HepG2 (cell line): ENCODE results near the gene L2HGDH. TPM values are rescaled to one million over a fixed set of nuclear protein-coding genes. Genes with fewer than 3 reads are reported as not detected.

Source experiments
- ATAC-seq: fragments of 200-7000 bp; cut with Tn5 transposase; 3 replicates; pipeline ENCODE4 v1.9.1; 2020; ENCODE audit warnings: mild to moderate bottlenecking, moderate library complexity
- Bru-seq: library from RNA; stranded (reverse); fragments of 400-500 nt; gene quantifications from one replicate; lab custom pipeline; 2021; lab: Mats Ljungman, UMichigan
- BruChase-seq, 2 experiments: library from RNA; stranded (reverse); fragments of 400-500 nt; gene quantifications; one replicate each; lab custom pipeline; 2021; lab: Mats Ljungman, UMichigan
- BruUV-seq: library from RNA; stranded (reverse); fragments of 400-500 nt; replicated peaks from 2 replicates; lab custom pipeline; 2021; lab: Mats Ljungman, UMichigan
- CTCF ChIA-PET: fragments of 300-600 bp; formaldehyde crosslinking; extraction: SDS; loops from one replicate; lab custom pipeline; 2021; ENCODE audit warnings: low total read pairs, inconsistent platforms, low intra/inter-chr PET ratio; lab: Yijun Ruan, JAX
- POLR2A ChIA-PET: fragments of 350-600 bp; sonication (Branson Sonifier 250); formaldehyde crosslinking; loops from one replicate; lab custom pipeline; 2020; ENCODE audit warnings: antibody characterized with exemption, inconsistent platforms; lab: Yijun Ruan, JAX
- DNase-seq: peaks from one replicate; pipeline ENCODE4 v3.0.0-alpha.2; 2015; ENCODE audit warnings: low spot score
- FAIRE-seq: peaks from 3 replicates; lab custom pipeline; 2011; peaks lifted over from hg19 to GRCh38; lab: Jason Lieb, UNC
- H2AFZ ChIP-seq: one replicate; pipeline ENCODE4 v1.6.1; 2011; ENCODE audit warnings: low read length, inconsistent platforms
- H3K27ac ChIP-seq: fragments of 300-600 bp; 3 replicates; pipeline ENCODE4 v1.8.0; 2011; ENCODE audit warnings: mixed run types, mild to moderate bottlenecking, mixed read lengths, low read length, inconsistent platforms; ENCODE audit not compliant: insufficient read depth; ENCODE audit errors: extremely low read length
- H3K27me3 ChIP-seq, 2 experiments: fragments of 200-600 bp in 1 of 2; 2 replicates in 1 of 2; 3 replicates in 1 of 2; pipeline versions ENCODE4 v1.6.0 to v1.8.0; 2011; ENCODE audit warnings: low read length in 2 of 2, mild to moderate bottlenecking in 2 of 2, moderate library complexity in 2 of 2, inconsistent platforms in 1 of 2; ENCODE audit not compliant: insufficient read depth in 2 of 2, control insufficient read depth in 1 of 2
- H3K36me3 ChIP-seq, 2 experiments: fragments of 200-600 bp in 1 of 2; replicated peaks in 1 of 2; 2 replicates in 1 of 2; 3 replicates in 1 of 2; pipeline versions ENCODE4 v1.5.1 to v1.8.0; 2011; ENCODE audit warnings: low read length in 2 of 2, inconsistent platforms in 1 of 2; ENCODE audit not compliant: insufficient read depth in 2 of 2, control insufficient read depth in 1 of 2
- H3K4me1 ChIP-seq: 2 replicates; pipeline ENCODE4 v1.5.1; 2012; ENCODE audit warnings: low read length, inconsistent platforms; ENCODE audit not compliant: insufficient read depth
- H3K4me2 ChIP-seq: 2 replicates; pipeline ENCODE4 v1.6.0; 2011; ENCODE audit warnings: low read depth, low read length, inconsistent platforms
- H3K4me3 ChIP-seq, 3 experiments: fragments of 200-600 bp in 1 of 3; sonication (generic), shearing (Covaris generic) in 1 of 3; replicated peaks in 1 of 3; 2 replicates each; pipeline ENCODE4 v1.5.1; 2011 to 2016; ENCODE audit warnings: low read length in 3 of 3, inconsistent platforms in 2 of 3, low read depth in 2 of 3, mild to moderate bottlenecking in 2 of 3, control low read depth in 1 of 3, mixed read lengths in 1 of 3; ENCODE audit not compliant: insufficient read depth in 1 of 3
- H3K79me2 ChIP-seq: one replicate; pipeline ENCODE4 v1.6.1; 2011; ENCODE audit warnings: low read length, inconsistent platforms; ENCODE audit not compliant: insufficient read depth
- H3K9ac ChIP-seq: 2 replicates; pipeline ENCODE4 v1.6.0; 2011; ENCODE audit warnings: mild to moderate bottlenecking, low read depth, low read length, inconsistent platforms; ENCODE audit not compliant: insufficient read depth
- H3K9me3 ChIP-seq: 2 replicates; pipeline ENCODE4 v1.5.1; 2012; ENCODE audit warnings: mild to moderate bottlenecking, low read length
- H4K20me1 ChIP-seq: 2 replicates; pipeline ENCODE4 v1.6.0; 2011; ENCODE audit warnings: inconsistent platforms, mild to moderate bottlenecking, low read length, moderate library complexity; ENCODE audit not compliant: insufficient read depth
- ATRX ChIP-seq: sonication (generic); formaldehyde crosslinking; IDR thresholded peaks from 2 replicates; pipeline ENCODE4 v1.4.0; 2020; ENCODE audit warnings: missing genetic modification reagents, borderline replicate concordance
- ELF4 ChIP-seq: sonication (generic); formaldehyde crosslinking; IDR thresholded peaks from 2 replicates; pipeline ENCODE4 v1.5.0; 2020; ENCODE audit warnings: missing genetic modification reagents, mild to moderate bottlenecking, moderate library complexity, borderline replicate concordance
- GTF2F1 ChIP-seq: fragments of 150-350 bp; IDR thresholded peaks from 2 replicates; pipeline ENCODE4 v1.6.1; 2014; ENCODE audit warnings: low read length
- MAF1 ChIP-seq: sonication (generic); formaldehyde crosslinking; IDR thresholded peaks from 2 replicates; pipeline ENCODE4 v1.5.0; 2020; ENCODE audit warnings: missing genetic modification reagents, borderline replicate concordance
- MAFK ChIP-seq, 2 experiments: IDR thresholded peaks in 1 of 2; conservative IDR thresholded peaks in 1 of 2; 2 replicates each; pipeline ENCODE4 v1.6.1; 2011; ENCODE audit warnings: improper control_type of control experiment in 2 of 2, low read length in 2 of 2
- SP4 ChIP-seq: sonication (generic); formaldehyde crosslinking; IDR thresholded peaks from 2 replicates; pipeline ENCODE4 v1.8.1; 2023; ENCODE audit warnings: mild to moderate bottlenecking, missing genetic modification reagents
- TCF7L2 ChIP-seq: IDR thresholded peaks from 2 replicates; pipeline ENCODE4 v1.6.1; 2011; ENCODE audit warnings: mild to moderate bottlenecking, low read depth, low read length, moderate library complexity
- TP53 ChIP-seq: sonication (generic); formaldehyde crosslinking; conservative IDR thresholded peaks from 2 replicates; pipeline ENCODE4 v1.4.0; 2020; ENCODE audit warnings: missing genetic modification reagents
- ZBTB7A ChIP-seq: sonication (generic); formaldehyde crosslinking; IDR thresholded peaks from 2 replicates; pipeline ENCODE4 v1.8.0; 2022; ENCODE audit warnings: mild to moderate bottlenecking, missing genetic modification reagents
- ZNF567 ChIP-seq: sonication (generic); formaldehyde crosslinking; IDR thresholded peaks from 2 replicates; pipeline ENCODE4 v1.8.1; 2023; ENCODE audit warnings: mild to moderate bottlenecking, missing genetic modification reagents, borderline replicate concordance
- ZNF670 ChIP-seq: sonication (generic); formaldehyde crosslinking; IDR thresholded peaks from 2 replicates; pipeline ENCODE4 v1.8.0; 2022; ENCODE audit warnings: mild to moderate bottlenecking, missing genetic modification reagents, borderline replicate concordance
- ZNF761 ChIP-seq: sonication (generic); formaldehyde crosslinking; conservative IDR thresholded peaks from 2 replicates; pipeline ENCODE4 v1.4.0; 2020; ENCODE audit warnings: mild to moderate bottlenecking, missing genetic modification reagents
- WGBS: methylation state at CpG from one replicate; pipeline ENCODE4 v1.1.6; 2017; ENCODE audit warnings: low lambda C conversion rate; 5-methylcytosine and 5-hydroxymethylcytosine counted together
- in situ Hi-C: cut with HindIII; loops from 2 replicates; pipeline ENCODE4 v1.10.0; 2017; ENCODE audit warnings: low pct_unique_long_range_greater_than_20kb; ENCODE audit not compliant: extremely low pct_ligation_motif_present
- intact Hi-C: fragments of 100-400 bp; cut with micrococcal nuclease; formaldehyde crosslinking; loops from one replicate; pipeline ENCODE4 v1.10.0; 2022; ENCODE audit not compliant: unreplicated experiment
- long read RNA-seq, 2 experiments: library from RNA in 1 of 2; library from polyadenylated mRNA in 1 of 2; stranded (forward) in 1 of 2; unstranded in 1 of 2; transcript quantifications; one replicate each; pipeline ENCODE4 v2.0.0, GENCODE V29; 2019 to 2022
- polyA minus RNA-seq, 3 experiments: library from RNA; depleted of rRNA, polyadenylated mRNA; stranded (reverse); fragments of >200 nt; gene quantifications; 2 replicates each; pipeline ENCODE4 v1.2.3, GENCODE V29; 2011; ENCODE audit warnings: low replicate concordance in 1 of 3
- polyA plus RNA-seq, 8 experiments: library from polyadenylated mRNA; depleted of rRNA in 3 of 8; stranded (reverse) in 7 of 8; unstranded in 1 of 8; fragments of >200 nt; fragmentation: Illumina TruSeq in 4 of 8; extraction: Trizol in 4 of 8; gene quantifications; 2 replicates each; pipeline versions ENCODE4 v1.2.1 to v1.2.3, GENCODE V29; 2011 to 2016; ENCODE audit warnings: low read depth in 4 of 8, missing spikeins in 1 of 8, mixed read lengths in 1 of 8; ENCODE audit not compliant: insufficient read depth in 1 of 8
- total RNA-seq, 5 experiments: library from RNA; depleted of rRNA; stranded (reverse); fragments of >200 nt; fragmentation: Illumina TruSeq; extraction: Trizol; gene quantifications; 2 replicates each; pipeline ENCODE4 v1.2.3, GENCODE V29; 2016; ENCODE audit warnings: low read depth in 1 of 5
- TF ChIP-seq, protein P1 (sequence below): sonication (generic); formaldehyde crosslinking; IDR thresholded peaks from 2 replicates; pipeline ENCODE4 v1.4.0; 2020; ENCODE audit warnings: mild to moderate bottlenecking, missing genetic modification reagents
- TF ChIP-seq, protein P2 (sequence below): sonication (generic); formaldehyde crosslinking; conservative IDR thresholded peaks from 2 replicates; pipeline ENCODE4 v1.8.0; 2022; ENCODE audit warnings: missing genetic modification reagents

Gene L2HGDH
- total RNA-seq (2016; rRNA removed; fragmentation: Illumina TruSeq; extraction: Trizol): 5.0 and 7.4 TPM in 2 replicates
- total RNA-seq (2016; cell fraction: cytosol; rRNA removed; fragmentation: Illumina TruSeq; extraction: Trizol; ENCODE audit: low read depth): 10.4 and 10.5 TPM in 2 replicates
- 4.9 and 8.4 TPM in 2 replicates for total RNA-seq (2016; cell fraction: insoluble cytoplasmic fraction; rRNA removed; fragmentation: Illumina TruSeq; extraction: Trizol)
- 6.0 and 6.4 TPM in 2 replicates for total RNA-seq (2016; cell fraction: membrane; rRNA removed; fragmentation: Illumina TruSeq; extraction: Trizol)
- total RNA-seq (2016; cell fraction: nucleus; rRNA removed; fragmentation: Illumina TruSeq; extraction: Trizol): 3.4 and 4.9 TPM in 2 replicates
- polyA plus RNA-seq (2011; rRNA removed): 2.3 and 3.3 TPM in 2 replicates
- polyA plus RNA-seq (2011; cell fraction: cytosol; rRNA removed): 2.1 and 2.6 TPM in 2 replicates
- 1.1 and 1.7 TPM in 2 replicates for polyA plus RNA-seq (2011; cell fraction: nucleus; rRNA removed)
- polyA plus RNA-seq (2012): 2.5 and 3.4 TPM in 2 replicates
- 0.43 and 0.51 TPM in 2 replicates for polyA plus RNA-seq (2016; cell fraction: cytosol; fragmentation: Illumina TruSeq; extraction: Trizol; ENCODE audit: low read depth)
- polyA plus RNA-seq (2016; cell fraction: insoluble cytoplasmic fraction; fragmentation: Illumina TruSeq; extraction: Trizol; ENCODE audit: low read depth): 5.4 and 6.1 TPM in 2 replicates
- polyA plus RNA-seq (2016; cell fraction: membrane; fragmentation: Illumina TruSeq; extraction: Trizol; ENCODE audit: low read depth): 0.57 and 0.84 TPM in 2 replicates
- 4.3 and 5.0 TPM in 2 replicates for polyA plus RNA-seq (2016; cell fraction: nucleus; fragmentation: Illumina TruSeq; extraction: Trizol; ENCODE audit: insufficient read depth, low read depth)
- polyA minus RNA-seq (2011; rRNA and poly(A)+ RNA removed; ENCODE audit: low replicate concordance): 5.1 and 6.6 TPM in 2 replicates
- 2.2 and 2.7 TPM in 2 replicates for polyA minus RNA-seq (2011; cell fraction: cytosol; rRNA and poly(A)+ RNA removed)
- 4.2 and 7.2 TPM in 2 replicates for polyA minus RNA-seq (2011; cell fraction: nucleus; rRNA and poly(A)+ RNA removed)
- percentile 45 among the genes with signal in this experiment for Bru-seq, nascent RNA
- percentile 43 among the genes with signal in this experiment for BruChase-seq, experiment 1, labeled RNA remaining after a 6-hour chase
- BruChase-seq, experiment 2, labeled RNA remaining after a 2-hour chase: percentile 42 among the genes with signal in this experiment
- long read RNA-seq, experiment 1, partial matches to known transcripts: 2 of 3 reads
- long read RNA-seq, experiment 1, other reads (novel, unspliced or antisense): 1 of 3 reads
- long read RNA-seq, experiment 2, partial matches to known transcripts: 1 of 6 reads
- long read RNA-seq, experiment 2, other reads (novel, unspliced or antisense): 4 of 6 reads

DNA sequence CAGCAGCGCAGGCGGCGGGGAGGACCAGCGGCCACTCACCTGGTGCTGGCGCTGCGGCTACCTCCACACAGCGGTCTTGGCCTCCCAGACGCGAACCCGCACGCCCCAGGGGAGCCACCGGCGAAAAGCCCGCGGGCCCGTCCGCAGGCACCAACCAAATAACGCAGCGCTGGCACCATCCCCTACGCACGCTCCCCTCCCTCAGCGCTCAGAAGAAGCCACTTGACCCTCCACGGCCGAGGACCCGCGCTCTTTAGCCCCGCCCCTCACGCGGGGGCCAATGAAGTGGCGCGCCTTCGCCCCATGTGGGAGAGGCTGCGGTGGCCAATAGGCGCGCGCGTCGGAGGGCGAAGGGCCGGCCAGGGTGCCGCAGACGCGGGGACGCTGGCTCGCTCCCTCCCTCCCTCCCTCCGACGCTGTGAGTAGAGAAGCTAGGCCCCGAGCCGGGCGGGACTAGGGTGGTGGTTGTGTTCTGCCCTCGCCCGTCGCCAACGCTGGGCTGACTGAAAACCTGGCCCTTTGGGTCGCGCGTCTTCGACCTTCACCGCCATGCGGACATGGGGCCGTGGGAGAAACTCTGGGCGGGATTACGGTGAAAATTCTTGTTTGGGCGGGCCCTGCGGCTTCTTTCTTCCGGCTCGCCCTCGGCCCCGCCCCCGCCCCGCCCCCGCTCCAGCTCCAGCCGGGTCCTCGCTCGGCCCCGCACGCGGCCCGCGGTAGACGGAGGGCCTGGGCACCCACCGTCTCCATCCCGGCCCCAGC, at the start of gene L2HGDH, which contains the start of gene DMAC2L:
Gene L2HGDH, minus strand, starts transcription at position 258 of the 762 bp plus-strand sequence. Its CDS starts 79 bp downstream, at position 179.
Gene DMAC2L, plus strand, starts transcription at position 353 of the 762 bp plus-strand sequence. CDS start 9,164 bp downstream, outside the sequence.
- FAIRE-seq (no peak), DNase-seq (peak; percentile 91), ATAC-seq (peak; percentile 95)
- H3K27ac ChIP-seq: peak within 1 kb of the TSS; percentile 92
- peak within 1 kb of the TSS; percentile 78 for H3K9ac ChIP-seq
- no peaks in the 10 kb centered on the region; a peak in 1 of 5 replicates for H3K27me3 ChIP-seq
- intact Hi-C loops: loop anchor here (2.0 kb wide), 1 partner anchor 79 kb away; no protein-coding TSS in a partner anchor
- no peaks in the 10 kb centered on the region for H3K36me3 ChIP-seq
- H3K4me1 ChIP-seq: peaks cover 22% of the 10 kb centered on the region
- CTCF ChIA-PET: no interaction called here
- in situ Hi-C loops: no loop called here
- no TSS peak for BruUV-seq
- H3K4me3 ChIP-seq: peak within 1 kb of the TSS; percentile 72 to 86 (median 83)
- H2AFZ ChIP-seq: peak within 1 kb of the TSS; percentile 88
- H3K4me2 ChIP-seq: peak within 1 kb of the TSS; percentile 97
- H4K20me1 ChIP-seq: no peaks in the 10 kb centered on the region
- H3K79me2 ChIP-seq: peaks cover 17% of the 10 kb centered on the region
- WGBS: 3% methylated on average over 7 of the region's 83 CpGs
- POLR2A ChIA-PET: interaction anchor here (0.6 to 2.2 kb wide), 13 partner anchors 9 to 783 kb away, joined by 3 to 27 read pairs (median 4); partner anchors contain the start of genes ARF6, CDKL1, PYGL and SOS2
- no peaks in the 10 kb centered on the region for H3K9me3 ChIP-seq
- TF ChIP-seq GTF2F1 (0 out of 2 replicates have a peak, but pooled peaks have one; percentile 33), MAF1 (CRISPR knock-in tag) (0 out of 2 replicates have a peak, but pooled peaks have one; percentile 53), ZNF670 (peak; percentile 92), TP53 (CRISPR knock-in tag) (no peak), ZNF761 (CRISPR knock-in tag) (peak; percentile 94), SP4 (CRISPR knock-in tag) (peak; percentile 90), ZBTB7A (peak; percentile 73), ZNF567 (CRISPR knock-in tag) (no peak), ATRX (no peak), TCF7L2 (no peak), MAFK (conservative IDR thresholded peaks at IDR 0.05 in 1 of 2, IDR thresholded peaks at IDR 0.05 in 1 of 2; ENCODE audit: low read length in 2 of 2) (no peak), ELF4 (CRISPR knock-in tag) (no peak)
- TF ChIP-seq, protein P1, sequence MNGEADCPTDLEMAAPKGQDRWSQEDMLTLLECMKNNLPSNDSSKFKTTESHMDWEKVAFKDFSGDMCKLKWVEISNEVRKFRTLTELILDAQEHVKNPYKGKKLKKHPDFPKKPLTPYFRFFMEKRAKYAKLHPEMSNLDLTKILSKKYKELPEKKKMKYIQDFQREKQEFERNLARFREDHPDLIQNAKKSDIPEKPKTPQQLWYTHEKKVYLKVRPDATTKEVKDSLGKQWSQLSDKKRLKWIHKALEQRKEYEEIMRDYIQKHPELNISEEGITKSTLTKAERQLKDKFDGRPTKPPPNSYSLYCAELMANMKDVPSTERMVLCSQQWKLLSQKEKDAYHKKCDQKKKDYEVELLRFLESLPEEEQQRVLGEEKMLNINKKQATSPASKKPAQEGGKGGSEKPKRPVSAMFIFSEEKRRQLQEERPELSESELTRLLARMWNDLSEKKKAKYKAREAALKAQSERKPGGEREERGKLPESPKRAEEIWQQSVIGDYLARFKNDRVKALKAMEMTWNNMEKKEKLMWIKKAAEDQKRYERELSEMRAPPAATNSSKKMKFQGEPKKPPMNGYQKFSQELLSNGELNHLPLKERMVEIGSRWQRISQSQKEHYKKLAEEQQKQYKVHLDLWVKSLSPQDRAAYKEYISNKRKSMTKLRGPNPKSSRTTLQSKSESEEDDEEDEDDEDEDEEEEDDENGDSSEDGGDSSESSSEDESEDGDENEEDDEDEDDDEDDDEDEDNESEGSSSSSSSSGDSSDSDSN (CRISPR knock-in tag): peak; percentile 85
- TF ChIP-seq, protein P2, sequence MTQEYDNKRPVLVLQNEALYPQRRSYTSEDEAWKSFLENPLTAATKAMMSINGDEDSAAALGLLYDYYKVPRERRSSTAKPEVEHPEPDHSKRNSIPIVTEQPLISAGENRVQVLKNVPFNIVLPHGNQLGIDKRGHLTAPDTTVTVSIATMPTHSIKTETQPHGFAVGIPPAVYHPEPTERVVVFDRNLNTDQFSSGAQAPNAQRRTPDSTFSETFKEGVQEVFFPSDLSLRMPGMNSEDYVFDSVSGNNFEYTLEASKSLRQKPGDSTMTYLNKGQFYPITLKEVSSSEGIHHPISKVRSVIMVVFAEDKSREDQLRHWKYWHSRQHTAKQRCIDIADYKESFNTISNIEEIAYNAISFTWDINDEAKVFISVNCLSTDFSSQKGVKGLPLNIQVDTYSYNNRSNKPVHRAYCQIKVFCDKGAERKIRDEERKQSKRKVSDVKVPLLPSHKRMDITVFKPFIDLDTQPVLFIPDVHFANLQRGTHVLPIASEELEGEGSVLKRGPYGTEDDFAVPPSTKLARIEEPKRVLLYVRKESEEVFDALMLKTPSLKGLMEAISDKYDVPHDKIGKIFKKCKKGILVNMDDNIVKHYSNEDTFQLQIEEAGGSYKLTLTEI: no peak
